ENCODE results near the gene MYO3B. TPM values are rescaled to one million over a fixed set of nuclear protein-coding genes. Genes with fewer than 3 reads are reported as not detected.

MYO3B gene
- total RNA-seq, 1 donor from 2014 or later: not detected

GRCh38 chr2:170162271-170162632 is 15.7 kb upstream of the MYO3B start:
- no peak for TF ChIP-seq CTCF (conservative IDR thresholded peaks at IDR 0.05)
- Mint-ChIP-seq H3K36me3 (ENCODE audit: low read depth) (no peaks in the 10 kb centered on the region), H3K27ac (ENCODE audit: unreplicated experiment) (no peak overlapping the region), H3K4me3 (no peak overlapping the region), H3K4me1 (no peaks in the 10 kb centered on the region), H3K9me3 (no peaks in the 10 kb centered on the region), H3K27me3 (ENCODE audit: low read depth) (peaks cover 2% of the 10 kb centered on the region)
- no peak for DNase-seq (ENCODE audit: low read depth, low spot score)

GRCh38 chr2:170163411-170164065 is 14.4 kb upstream of the MYO3B start:
- Mint-ChIP-seq H3K9me3 (no peaks in the 10 kb centered on the region), H3K27ac (ENCODE audit: unreplicated experiment) (no peak overlapping the region), H3K36me3 (ENCODE audit: low read depth) (no peaks in the 10 kb centered on the region), H3K4me1 (no peaks in the 10 kb centered on the region), H3K4me3 (no peak overlapping the region), H3K27me3 (ENCODE audit: low read depth) (peaks cover 2% of the 10 kb centered on the region)
- no peak for DNase-seq (ENCODE audit: low read depth, low spot score)
- no peak for TF ChIP-seq CTCF (conservative IDR thresholded peaks at IDR 0.05)

GRCh38 chr2:170165129-170165528 is 12.8 kb upstream of the MYO3B start:
- Mint-ChIP-seq H3K27ac (ENCODE audit: unreplicated experiment) (no peak overlapping the region), H3K36me3 (ENCODE audit: low read depth) (no peaks in the 10 kb centered on the region), H3K9me3 (no peaks in the 10 kb centered on the region), H3K4me3 (no peak overlapping the region), H3K4me1 (no peaks in the 10 kb centered on the region), H3K27me3 (ENCODE audit: low read depth) (peaks cover 2% of the 10 kb centered on the region)
- no peak for TF ChIP-seq CTCF (conservative IDR thresholded peaks at IDR 0.05)
- DNase-seq (ENCODE audit: low read depth, low spot score): no peak

GRCh38 chr2:170166735-170167134 is 11.2 kb upstream of the MYO3B start:
- no peak for DNase-seq (ENCODE audit: low read depth, low spot score)
- H3K4me1 Mint-ChIP-seq: no peaks in the 10 kb centered on the region
- no peaks in the 10 kb centered on the region for H3K36me3 Mint-ChIP-seq (ENCODE audit: low read depth)
- H3K4me3 Mint-ChIP-seq: no peak overlapping the region
- no peak overlapping the region for H3K27ac Mint-ChIP-seq (ENCODE audit: unreplicated experiment)
- peaks cover 2% of the 10 kb centered on the region for H3K27me3 Mint-ChIP-seq (ENCODE audit: low read depth)
- TF ChIP-seq CTCF (conservative IDR thresholded peaks at IDR 0.05): no peak
- no peaks in the 10 kb centered on the region for H3K9me3 Mint-ChIP-seq

- DNase-seq (ENCODE audit: low read depth, low spot score): no peak
- no peaks in the 10 kb centered on the region for H3K36me3 Mint-ChIP-seq (ENCODE audit: low read depth)
- no peak for TF ChIP-seq CTCF (conservative IDR thresholded peaks at IDR 0.05)
- no peaks in the 10 kb centered on the region for H3K9me3 Mint-ChIP-seq
- H3K4me3 Mint-ChIP-seq: no peak overlapping the region
- no peaks in the 10 kb centered on the region for H3K27me3 Mint-ChIP-seq (ENCODE audit: low read depth)
- no peaks in the 10 kb centered on the region for H3K4me1 Mint-ChIP-seq
- no peak overlapping the region for H3K27ac Mint-ChIP-seq (ENCODE audit: unreplicated experiment)
Measured at GRCh38 chr2:170170281-170171040, 7.5 kb upstream of the MYO3B start.

All from neural crest cell (in vitro differentiated cells).